B cell (primary cell): ENCODE measurements around the gene SULT1C4. TPM values are rescaled to one million over a fixed set of nuclear protein-coding genes. Genes with fewer than 3 reads are reported as not detected.

Experiments used
- ATAC-seq: fragments of 200-7000 bp; cut with Tn5 transposase; one replicate; pipeline ENCODE4 v1.10.0; 2021; ENCODE audit warnings: low read depth, mild to moderate bottlenecking, moderate number of reproducible peaks, moderate library complexity
- CTCF ChIA-PET: fragments of 350-600 bp; sonication (Branson Sonifier 250); formaldehyde crosslinking; loops from one replicate; lab custom pipeline; 2021; ENCODE audit warnings: antibody characterized with exemption, inconsistent platforms; lab: Charles Lee
- POLR2A ChIA-PET: fragments of 350-600 bp; sonication (Branson Sonifier 250); formaldehyde crosslinking; loops from one replicate; lab custom pipeline; 2021; ENCODE audit warnings: antibody characterized with exemption; lab: Charles Lee
- DNase-seq: peaks from one replicate; pipeline ENCODE4 v3.0.0; 2013
- H2AFZ ChIP-seq: 2 replicates; pipeline ENCODE4 v1.6.1; 2012; ENCODE audit warnings: mild to moderate bottlenecking, low read depth, low read length; ENCODE audit not compliant: insufficient read depth, poor library complexity, severe bottlenecking
- H3K27ac ChIP-seq, 2 donors: 1 replicate in 1 of 2; 2 replicates in 1 of 2; pipeline ENCODE4 v1.5.1; 2012 to 2013; ENCODE audit warnings: low read length in 2 of 2, mild to moderate bottlenecking in 2 of 2, moderate library complexity in 1 of 2
- H3K27me3 ChIP-seq, 4 experiments: fragments of 200-600 bp in 1 of 4; sonication (generic) in 1 of 4; replicated peaks in 1 of 4; 1 replicate in 2 of 4; 2 replicates in 2 of 4; pipeline versions ENCODE4 v1.6.1 to v1.7.0; 2013 to 2016; ENCODE audit warnings: low read length in 3 of 4, mild to moderate bottlenecking in 2 of 4, mixed read lengths in 1 of 4, moderate library complexity in 1 of 4; ENCODE audit not compliant: insufficient read depth in 4 of 4, control insufficient read depth in 3 of 4; ENCODE audit errors: control extremely low read depth in 1 of 4
- H3K36me3 ChIP-seq, 2 experiments: replicated peaks in 1 of 2; 1 replicate in 1 of 2; 2 replicates in 1 of 2; pipeline versions ENCODE4 v1.6.1 to v1.7.1; 2013; ENCODE audit warnings: low read length in 1 of 2; ENCODE audit not compliant: insufficient read depth in 2 of 2, control insufficient read depth in 1 of 2; ENCODE audit errors: control extremely low read depth in 1 of 2, extremely low read depth in 1 of 2
- H3K4me1 ChIP-seq, 2 donors: fragments of 200-600 bp in 1 of 2; sonication (generic) in 1 of 2; 1 replicate in 1 of 2; 2 replicates in 1 of 2; pipeline versions ENCODE4 v1.5.1 to v1.6.1; 2013 to 2017; ENCODE audit warnings: low read length in 2 of 2; ENCODE audit not compliant: control insufficient read depth in 2 of 2, insufficient read depth in 2 of 2
- H3K4me2 ChIP-seq: replicated peaks from 2 replicates; pipeline ENCODE3; 2012; ENCODE audit warnings: mild to moderate bottlenecking, low read depth, low read length; ENCODE audit not compliant: poor library complexity, severe bottlenecking
- H3K4me3 ChIP-seq, 5 experiments: fragments of 200-600 bp in 1 of 5; sonication (generic) in 1 of 5; 1 replicate in 3 of 5; 2 replicates in 2 of 5; pipeline versions ENCODE4 v1.5.1 to v1.7.0; 2011 to 2016; ENCODE audit warnings: low read length in 4 of 5, mild to moderate bottlenecking in 4 of 5, low read depth in 2 of 5, control low read depth in 1 of 5, moderate library complexity in 1 of 5; ENCODE audit not compliant: insufficient read depth in 1 of 5; ENCODE audit errors: control extremely low read depth in 1 of 5, extremely low read depth in 1 of 5
- H3K79me2 ChIP-seq: fragments of 200-600 bp; sonication (generic); one replicate; pipeline ENCODE4 v1.6.0; 2016; ENCODE audit warnings: low read length; ENCODE audit not compliant: control insufficient read depth, insufficient read depth
- H3K9ac ChIP-seq: fragments of 200-600 bp; sonication (generic); 2 replicates; pipeline ENCODE4 v1.6.1; 2017; ENCODE audit warnings: mild to moderate bottlenecking, low read length, moderate library complexity
- H3K9me3 ChIP-seq, 3 donors: one replicate each; pipeline versions ENCODE4 v1.6.1 to v1.7.1; 2013; ENCODE audit warnings: low read length in 2 of 3; ENCODE audit not compliant: control insufficient read depth in 2 of 3, insufficient read depth in 1 of 3; ENCODE audit errors: control extremely low read depth in 1 of 3
- H4K20me1 ChIP-seq: 2 replicates; pipeline ENCODE4 v1.6.0; 2012; ENCODE audit warnings: mild to moderate bottlenecking, low read length; ENCODE audit not compliant: insufficient read depth, control insufficient read depth, poor library complexity, severe bottlenecking
- H3K27ac Mint-ChIP-seq: one replicate; pipeline ENCODE4 v1.8.0; 2021; ENCODE audit warnings: mixed read lengths
- H3K27me3 Mint-ChIP-seq: one replicate; pipeline ENCODE4 v1.8.0; 2021; ENCODE audit warnings: mixed read lengths
- H3K4me1 Mint-ChIP-seq: one replicate; pipeline ENCODE4 v1.8.0; 2021; ENCODE audit warnings: mixed read lengths
- H3K4me3 Mint-ChIP-seq: one replicate; pipeline ENCODE4 v1.8.0; 2021; ENCODE audit warnings: mixed read lengths
- H3K9me3 Mint-ChIP-seq: one replicate; pipeline ENCODE4 v1.8.0; 2022; ENCODE audit warnings: mixed read lengths; ENCODE audit not compliant: insufficient read depth
- EZH2 ChIP-seq: IDR thresholded peaks from 2 replicates; pipeline ENCODE4 v1.6.1; 2012; ENCODE audit warnings: borderline replicate concordance, low read depth, mild to moderate bottlenecking, moderate library complexity, low read length; ENCODE audit not compliant: insufficient read depth, poor library complexity, severe bottlenecking
- WGBS: methylation state at CpG from one replicate; pipeline ENCODE4 v1.1.5; 2013; ENCODE audit warnings: missing lambda C conversion rate; ENCODE audit not compliant: insufficient coverage; 5-methylcytosine and 5-hydroxymethylcytosine counted together
- intact Hi-C: fragments of 100-400 bp; cut with micrococcal nuclease; formaldehyde crosslinking; loops from one replicate; pipeline ENCODE4 v1.10.0; 2022
- polyA plus RNA-seq: library from polyadenylated mRNA; depleted of rRNA; stranded (reverse); fragments of >200 nt; gene quantifications from 2 replicates; pipeline ENCODE4 v1.2.3, GENCODE V29; 2012
- total RNA-seq, 2 donors: library from RNA; stranded (reverse); fragments of 120-200 nt in 1 of 2; gene quantifications; 1 replicate in 1 of 2; 2 replicates in 1 of 2; pipeline versions ENCODE4 v1.2.3 to v1.2.4, GENCODE V29; 2013 to 2022
- TF ChIP-seq, protein P1 (sequence below): fragments of 200-600 bp; IDR thresholded peaks from one replicate; pipeline ENCODE4 v1.8.0; 2022; ENCODE audit warnings: antibody characterized with exemption, mild to moderate bottlenecking

Gene SULT1C4
- total and polyA plus RNA-seq, 2 donors (not counting 1 experiment from before 2014, with no cell fraction given): not detected

DNA sequence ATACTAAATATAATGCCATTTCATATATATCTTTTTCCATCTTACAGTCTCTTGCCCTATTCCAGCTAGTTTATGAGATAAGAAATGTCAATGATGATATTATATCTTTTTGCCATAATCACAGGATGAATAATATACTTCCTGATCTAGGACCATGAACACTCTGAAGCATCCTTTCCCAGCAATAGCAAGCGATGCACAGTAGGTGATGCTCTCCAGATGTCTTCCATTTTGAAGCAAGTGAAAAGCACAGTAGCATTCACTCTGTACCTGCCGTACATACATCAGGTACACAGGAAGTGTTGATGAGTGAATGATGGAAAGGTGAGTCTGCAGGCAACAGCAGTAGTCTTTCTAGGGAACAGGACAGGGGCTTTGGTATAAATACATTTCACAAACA is 8.6 kb upstream of the SULT1C4 start:
- WGBS: 100% methylated on average over 1 of the region's 2 CpGs
- intact Hi-C loops: no loop called here
- CTCF ChIA-PET: no interaction called here

DNA sequence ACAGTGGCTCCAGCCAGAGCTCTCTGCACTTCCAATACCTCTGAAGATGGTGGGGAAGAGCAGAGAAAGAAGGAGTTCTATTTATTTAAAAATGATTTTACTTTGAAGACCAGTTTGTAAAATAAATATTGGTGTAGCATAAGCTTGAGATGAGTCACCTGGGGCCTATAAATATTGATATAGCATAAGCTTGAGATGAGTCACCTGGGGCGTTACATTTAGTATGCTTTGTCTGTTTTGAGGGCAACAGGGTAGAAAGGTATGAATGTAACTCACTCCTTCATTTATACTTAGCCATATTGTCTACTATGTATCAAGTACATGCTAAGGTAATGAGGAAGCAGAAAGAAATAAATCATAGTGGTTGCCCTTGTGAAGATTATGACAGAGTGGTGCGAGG is 7.7 kb upstream of the SULT1C4 start:
- whole genome bisulfite sequencing: no CpG with 5 or more reads among the region's 2 CpGs
- ChIA-PET POLR2A (no interaction called here), CTCF (no interaction called here)
- H3K9me3 Mint-ChIP-seq: no peaks in the 10 kb centered on the region
- TF ChIP-seq, protein P1, sequence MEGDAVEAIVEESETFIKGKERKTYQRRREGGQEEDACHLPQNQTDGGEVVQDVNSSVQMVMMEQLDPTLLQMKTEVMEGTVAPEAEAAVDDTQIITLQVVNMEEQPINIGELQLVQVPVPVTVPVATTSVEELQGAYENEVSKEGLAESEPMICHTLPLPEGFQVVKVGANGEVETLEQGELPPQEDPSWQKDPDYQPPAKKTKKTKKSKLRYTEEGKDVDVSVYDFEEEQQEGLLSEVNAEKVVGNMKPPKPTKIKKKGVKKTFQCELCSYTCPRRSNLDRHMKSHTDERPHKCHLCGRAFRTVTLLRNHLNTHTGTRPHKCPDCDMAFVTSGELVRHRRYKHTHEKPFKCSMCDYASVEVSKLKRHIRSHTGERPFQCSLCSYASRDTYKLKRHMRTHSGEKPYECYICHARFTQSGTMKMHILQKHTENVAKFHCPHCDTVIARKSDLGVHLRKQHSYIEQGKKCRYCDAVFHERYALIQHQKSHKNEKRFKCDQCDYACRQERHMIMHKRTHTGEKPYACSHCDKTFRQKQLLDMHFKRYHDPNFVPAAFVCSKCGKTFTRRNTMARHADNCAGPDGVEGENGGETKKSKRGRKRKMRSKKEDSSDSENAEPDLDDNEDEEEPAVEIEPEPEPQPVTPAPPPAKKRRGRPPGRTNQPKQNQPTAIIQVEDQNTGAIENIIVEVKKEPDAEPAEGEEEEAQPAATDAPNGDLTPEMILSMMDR: no peak
- TF ChIP-seq EZH2: no peak
- intact Hi-C loops: no loop called here
- ATAC-seq (no peak), DNase-seq (no peak)
- no peak overlapping the region for H2AFZ ChIP-seq
- no peaks in the 10 kb centered on the region for H3K9me3 ChIP-seq
- H3K27ac ChIP-seq: no peak overlapping the region
- H3K27ac Mint-ChIP-seq: no peak overlapping the region
- H3K79me2 ChIP-seq: no peaks in the 10 kb centered on the region
- H3K4me3 Mint-ChIP-seq: no peak overlapping the region
- no peaks in the 10 kb centered on the region for H3K27me3 Mint-ChIP-seq
- H3K4me3 ChIP-seq: no peak overlapping the region
- H3K4me1 ChIP-seq: no peaks in the 10 kb centered on the region
- no peak overlapping the region for H3K9ac ChIP-seq
- H3K4me2 ChIP-seq: no peak overlapping the region
- H4K20me1 ChIP-seq: no peaks in the 10 kb centered on the region
- no peaks in the 10 kb centered on the region for H3K36me3 ChIP-seq
- no peaks in the 10 kb centered on the region for H3K27me3 ChIP-seq
- H3K4me1 Mint-ChIP-seq: no peaks in the 10 kb centered on the region

More for the DNA sequence above, 8.6 kb upstream of the SULT1C4 start:
- Histone ChIP-seq H3K4me3 (no peak overlapping the region), H3K36me3 (no peaks in the 10 kb centered on the region), H3K4me2 (no peak overlapping the region), H3K4me1 (no peaks in the 10 kb centered on the region), H3K9me3 (no peaks in the 10 kb centered on the region), H4K20me1 (no peaks in the 10 kb centered on the region), H3K79me2 (no peaks in the 10 kb centered on the region), H3K9ac (no peak overlapping the region), H3K27me3 (no peaks in the 10 kb centered on the region), H3K27ac (no peak overlapping the region), H2AFZ (no peak overlapping the region)
- POLR2A ChIA-PET: no interaction called here
- no peaks in the 10 kb centered on the region for H3K9me3 Mint-ChIP-seq
- H3K4me3 Mint-ChIP-seq: no peak overlapping the region
- no peak overlapping the region for H3K27ac Mint-ChIP-seq
- no peak for ATAC-seq
- no peaks in the 10 kb centered on the region for H3K4me1 Mint-ChIP-seq
- DNase-seq: no peak
- H3K27me3 Mint-ChIP-seq: no peaks in the 10 kb centered on the region
- TF ChIP-seq EZH2: no peak
- TF ChIP-seq, protein P1: no peak
